HepG2 (cell line): ENCODE measurements around the gene CCDC178. TPM values are rescaled to one million over a fixed set of nuclear protein-coding genes. Genes with fewer than 3 reads are reported as not detected.

Experiments
- ATAC-seq: fragments of 200-7000 bp; cut with Tn5 transposase; 3 replicates; pipeline ENCODE4 v1.9.1; 2020; ENCODE audit warnings: mild to moderate bottlenecking, moderate library complexity
- BruUV-seq: library from RNA; stranded (reverse); fragments of 400-500 nt; replicated peaks from 2 replicates; lab custom pipeline; 2021; lab: Mats Ljungman, UMichigan
- CTCF ChIA-PET: fragments of 300-600 bp; formaldehyde crosslinking; extraction: SDS; loops from one replicate; lab custom pipeline; 2021; ENCODE audit warnings: low total read pairs, inconsistent platforms, low intra/inter-chr PET ratio; lab: Yijun Ruan, JAX
- POLR2A ChIA-PET: fragments of 350-600 bp; sonication (Branson Sonifier 250); formaldehyde crosslinking; loops from one replicate; lab custom pipeline; 2020; ENCODE audit warnings: antibody characterized with exemption, inconsistent platforms; lab: Yijun Ruan, JAX
- DNase-seq: peaks from one replicate; pipeline ENCODE4 v3.0.0-alpha.2; 2015; ENCODE audit warnings: low spot score
- FAIRE-seq: peaks from 3 replicates; lab custom pipeline; 2011; peaks lifted over from hg19 to GRCh38; lab: Jason Lieb, UNC
- H2AFZ ChIP-seq: one replicate; pipeline ENCODE4 v1.6.1; 2011; ENCODE audit warnings: low read length, inconsistent platforms
- H3K27ac ChIP-seq: fragments of 300-600 bp; 3 replicates; pipeline ENCODE4 v1.8.0; 2011; ENCODE audit warnings: mixed run types, mild to moderate bottlenecking, mixed read lengths, low read length, inconsistent platforms; ENCODE audit not compliant: insufficient read depth; ENCODE audit errors: extremely low read length
- H3K27me3 ChIP-seq, 2 experiments: fragments of 200-600 bp in 1 of 2; 2 replicates in 1 of 2; 3 replicates in 1 of 2; pipeline versions ENCODE4 v1.6.0 to v1.8.0; 2011; ENCODE audit warnings: low read length in 2 of 2, mild to moderate bottlenecking in 2 of 2, moderate library complexity in 2 of 2, inconsistent platforms in 1 of 2; ENCODE audit not compliant: insufficient read depth in 2 of 2, control insufficient read depth in 1 of 2
- H3K36me3 ChIP-seq, 2 experiments: fragments of 200-600 bp in 1 of 2; replicated peaks in 1 of 2; 2 replicates in 1 of 2; 3 replicates in 1 of 2; pipeline versions ENCODE4 v1.5.1 to v1.8.0; 2011; ENCODE audit warnings: low read length in 2 of 2, inconsistent platforms in 1 of 2; ENCODE audit not compliant: insufficient read depth in 2 of 2, control insufficient read depth in 1 of 2
- H3K4me1 ChIP-seq: 2 replicates; pipeline ENCODE4 v1.5.1; 2012; ENCODE audit warnings: low read length, inconsistent platforms; ENCODE audit not compliant: insufficient read depth
- H3K4me2 ChIP-seq: 2 replicates; pipeline ENCODE4 v1.6.0; 2011; ENCODE audit warnings: low read depth, low read length, inconsistent platforms
- H3K4me3 ChIP-seq, 3 experiments: fragments of 200-600 bp in 1 of 3; sonication (generic), shearing (Covaris generic) in 1 of 3; replicated peaks in 1 of 3; 2 replicates each; pipeline ENCODE4 v1.5.1; 2011 to 2016; ENCODE audit warnings: low read length in 3 of 3, inconsistent platforms in 2 of 3, low read depth in 2 of 3, mild to moderate bottlenecking in 2 of 3, control low read depth in 1 of 3, mixed read lengths in 1 of 3; ENCODE audit not compliant: insufficient read depth in 1 of 3
- H3K79me2 ChIP-seq: one replicate; pipeline ENCODE4 v1.6.1; 2011; ENCODE audit warnings: low read length, inconsistent platforms; ENCODE audit not compliant: insufficient read depth
- H3K9ac ChIP-seq: 2 replicates; pipeline ENCODE4 v1.6.0; 2011; ENCODE audit warnings: mild to moderate bottlenecking, low read depth, low read length, inconsistent platforms; ENCODE audit not compliant: insufficient read depth
- H3K9me3 ChIP-seq: 2 replicates; pipeline ENCODE4 v1.5.1; 2012; ENCODE audit warnings: mild to moderate bottlenecking, low read length
- H4K20me1 ChIP-seq: 2 replicates; pipeline ENCODE4 v1.6.0; 2011; ENCODE audit warnings: inconsistent platforms, mild to moderate bottlenecking, low read length, moderate library complexity; ENCODE audit not compliant: insufficient read depth
- ATF7 ChIP-seq, 2 experiments: fragments of 450-650 bp in 1 of 2; sonication (generic) in 1 of 2; formaldehyde crosslinking in 1 of 2; IDR thresholded peaks; 2 replicates each; pipeline versions ENCODE4 v1.4.0 to v1.6.1; 2016 to 2020; ENCODE audit warnings: antibody characterized with exemption in 1 of 2, mild to moderate bottlenecking in 1 of 2, missing genetic modification reagents in 1 of 2
- HNRNPUL1 ChIP-seq: fragments of 200-400 bp; formaldehyde crosslinking; IDR thresholded peaks from 2 replicates; pipeline ENCODE4 v1.6.1; 2017; ENCODE audit warnings: low read depth, mild to moderate bottlenecking, low read length, moderate library complexity
- ZNF724P ChIP-seq: sonication (generic); formaldehyde crosslinking; IDR thresholded peaks from 2 replicates; pipeline ENCODE4 v1.8.0; 2022; ENCODE audit warnings: missing genetic modification reagents, borderline replicate concordance
- WGBS: methylation state at CpG from one replicate; pipeline ENCODE4 v1.1.6; 2017; ENCODE audit warnings: low lambda C conversion rate; 5-methylcytosine and 5-hydroxymethylcytosine counted together
- in situ Hi-C: cut with HindIII; loops from 2 replicates; pipeline ENCODE4 v1.10.0; 2017; ENCODE audit warnings: low pct_unique_long_range_greater_than_20kb; ENCODE audit not compliant: extremely low pct_ligation_motif_present
- intact Hi-C: fragments of 100-400 bp; cut with micrococcal nuclease; formaldehyde crosslinking; loops from one replicate; pipeline ENCODE4 v1.10.0; 2022; ENCODE audit not compliant: unreplicated experiment
- polyA plus RNA-seq, 8 experiments: library from polyadenylated mRNA; depleted of rRNA in 3 of 8; stranded (reverse) in 7 of 8; unstranded in 1 of 8; fragments of >200 nt; fragmentation: Illumina TruSeq in 4 of 8; extraction: Trizol in 4 of 8; gene quantifications; 2 replicates each; pipeline versions ENCODE4 v1.2.1 to v1.2.3, GENCODE V29; 2011 to 2016; ENCODE audit warnings: low read depth in 4 of 8, missing spikeins in 1 of 8, mixed read lengths in 1 of 8; ENCODE audit not compliant: insufficient read depth in 1 of 8
- total RNA-seq, 5 experiments: library from RNA; depleted of rRNA; stranded (reverse); fragments of >200 nt; fragmentation: Illumina TruSeq; extraction: Trizol; gene quantifications; 2 replicates each; pipeline ENCODE4 v1.2.3, GENCODE V29; 2016; ENCODE audit warnings: low read depth in 1 of 5

Gene CCDC178
- total and polyA plus RNA-seq, 2 of the 13 experiments (the other 11 are each of a cell fraction or from before 2014, with no cell fraction given), result not detected

- no peak overlapping the region for H3K27ac ChIP-seq
- intact Hi-C loops (no loop called here), in situ Hi-C loops (no loop called here)
- no peaks in the 10 kb centered on the region for H3K27me3 ChIP-seq
- no peak overlapping the region for H3K4me2 ChIP-seq
- BruUV-seq, result no TSS peak
- TF ChIP-seq ATF7 (IDR thresholded peaks at IDR 0.05) (no peak), ATF7 (CRISPR knock-in tag; IDR thresholded peaks at IDR 0.05) (no peak), ZNF724P (no peak)
- no peaks in the 10 kb centered on the region for H4K20me1 ChIP-seq
- WGBS, result 1% methylated on average over 3 of the region's 3 CpGs
- no peak overlapping the region for H2AFZ ChIP-seq
- no peak overlapping the region for H3K4me3 ChIP-seq
- ATAC-seq (no peak), DNase-seq (no peak), FAIRE-seq (no peak)
- ChIA-PET POLR2A (no interaction called here), CTCF (no interaction called here)
- no peaks in the 10 kb centered on the region for H3K79me2 ChIP-seq
- no peaks in the 10 kb centered on the region for H3K36me3 ChIP-seq
- H3K9ac ChIP-seq, result no peak overlapping the region
- no peaks in the 10 kb centered on the region for H3K4me1 ChIP-seq
- no peaks in the 10 kb centered on the region for H3K9me3 ChIP-seq
Observed at GRCh38 chr18:33097126-33097525, 343.4 kb downstream of the CCDC178 start.

- intact Hi-C loops, result no loop called here
Observed at GRCh38 chr18:33090461-33090860, 350.1 kb downstream of the CCDC178 start.

More at GRCh38 chr18:33090461-33090860, 350.1 kb downstream of the CCDC178 start:
- FAIRE-seq (no peak), DNase-seq (no peak), ATAC-seq (no peak)
- no peak overlapping the region for H3K4me3 ChIP-seq
- no peaks in the 10 kb centered on the region for H4K20me1 ChIP-seq
- no peak overlapping the region for H3K27ac ChIP-seq
- H3K79me2 ChIP-seq, result no peaks in the 10 kb centered on the region
- 0% methylated on average over 4 of the region's 4 CpGs for WGBS
- ChIA-PET CTCF (no interaction called here), POLR2A (no interaction called here)
- H3K27me3 ChIP-seq, result no peaks in the 10 kb centered on the region
- TF ChIP-seq HNRNPUL1, result no peak
- H3K36me3 ChIP-seq, result no peaks in the 10 kb centered on the region
- in situ Hi-C loops, result no loop called here
- H2AFZ ChIP-seq, result no peak overlapping the region
- H3K9ac ChIP-seq, result no peak overlapping the region
- no peak overlapping the region for H3K4me2 ChIP-seq
- no TSS peak for BruUV-seq
- H3K9me3 ChIP-seq, result no peaks in the 10 kb centered on the region
- H3K4me1 ChIP-seq, result no peaks in the 10 kb centered on the region
